Neural cell (in vitro differentiated cells): Measurements from ENCODE around the gene CD180. TPM values are rescaled to one million over a fixed set of nuclear protein-coding genes. Genes with fewer than 3 reads are reported as not detected.

ENCODE experiments used
- H2AFZ ChIP-seq: fragments of 200-600, 300-800 bp; sonication (generic), shearing (Covaris generic); 2 replicates; pipeline ENCODE4 v1.6.0; 2014; ENCODE audit warnings: low read depth, mild to moderate bottlenecking, antibody characterized with exemption, low read length, moderate library complexity
- H3F3A ChIP-seq: fragments of 200-600 bp; shearing (Covaris generic); 2 replicates; pipeline ENCODE4 v1.6.1; 2016; ENCODE audit warnings: mild to moderate bottlenecking, moderate library complexity, mixed read lengths, antibody characterized with exemption, low read length; ENCODE audit not compliant: insufficient read depth, poor library complexity, severe bottlenecking
- H3K27ac ChIP-seq: fragments of 200-600, 300-800 bp; sonication (generic), shearing (Covaris generic); 2 replicates; pipeline ENCODE4 v1.5.1; 2014; ENCODE audit warnings: mild to moderate bottlenecking, low read length, moderate library complexity
- H3K27me3 ChIP-seq: fragments of 300-800, 200-600 bp; sonication (generic), shearing (Covaris generic); 2 replicates; pipeline ENCODE4 v1.6.0; 2014; ENCODE audit warnings: mild to moderate bottlenecking, low read depth, low read length, moderate library complexity; ENCODE audit not compliant: insufficient read depth
- H3K36me3 ChIP-seq: fragments of 300-800, 200-600 bp; sonication (generic), shearing (Covaris generic); 2 replicates; pipeline ENCODE4 v1.5.1; 2014; ENCODE audit warnings: mild to moderate bottlenecking, antibody characterized with exemption, low read length, moderate library complexity; ENCODE audit not compliant: insufficient read depth
- H3K4me2 ChIP-seq: fragments of 300-800, 200-600 bp; sonication (generic), shearing (Covaris generic); 2 replicates; pipeline ENCODE4 v1.6.0; 2014; ENCODE audit warnings: mild to moderate bottlenecking, low read length
- H3K4me3 ChIP-seq: fragments of 300-800, 200-600 bp; sonication (generic), shearing (Covaris generic); 2 replicates; pipeline ENCODE4 v1.5.1; 2014; ENCODE audit warnings: mild to moderate bottlenecking, low read length, moderate library complexity
- H3K79me2 ChIP-seq: fragments of 200-600 bp; shearing (Covaris generic); replicated peaks from 2 replicates; pipeline ENCODE4 v1.6.0; 2014; ENCODE audit warnings: mild to moderate bottlenecking, low read length, moderate library complexity; ENCODE audit not compliant: insufficient read depth
- H3K9ac ChIP-seq: fragments of 300-800, 200-600 bp; sonication (generic), shearing (Covaris generic); 2 replicates; pipeline ENCODE4 v1.6.1; 2016; ENCODE audit warnings: mild to moderate bottlenecking, low read length, mixed read lengths
- H3K9me2 ChIP-seq: fragments of 200-600 bp; shearing (Covaris generic); 2 replicates; pipeline ENCODE4 v1.6.1; 2016; ENCODE audit warnings: mild to moderate bottlenecking, low read length, mixed read lengths; ENCODE audit not compliant: insufficient read depth
- H3K9me3 ChIP-seq: fragments of 200-600, 300-800 bp; sonication (generic), shearing (Covaris generic); 2 replicates; pipeline ENCODE4 v1.6.1; 2016; ENCODE audit warnings: mild to moderate bottlenecking, mixed run types, low read length, moderate library complexity, mixed read lengths
- H4K20me1 ChIP-seq: fragments of 200-600 bp; shearing (Covaris generic); 2 replicates; pipeline ENCODE4 v1.6.1; 2016; ENCODE audit warnings: mild to moderate bottlenecking, mixed run types; ENCODE audit not compliant: insufficient read depth
- CTCF ChIP-seq: fragments of 450-650 bp; IDR thresholded peaks from 2 replicates; pipeline ENCODE4 v1.5.1; 2014; ENCODE audit warnings: antibody characterized with exemption, mild to moderate bottlenecking, moderate library complexity; ENCODE audit not compliant: poor library complexity, severe bottlenecking
- EP300 ChIP-seq: fragments of 450-650 bp; conservative IDR thresholded peaks from 2 replicates; pipeline ENCODE4 v1.6.1; 2014; ENCODE audit warnings: antibody characterized with exemption, mild to moderate bottlenecking, moderate library complexity; ENCODE audit not compliant: poor library complexity, severe bottlenecking
- EZH2 ChIP-seq: fragments of 200-600, 300-800 bp; shearing (Covaris generic), sonication (generic); IDR thresholded peaks from 2 replicates; pipeline ENCODE4 v1.6.1; 2014; ENCODE audit warnings: antibody characterized with exemption, low read length, borderline replicate concordance, mild to moderate bottlenecking; ENCODE audit not compliant: insufficient read depth, poor library complexity, severe bottlenecking
- MXI1 ChIP-seq: fragments of 450-650 bp; conservative IDR thresholded peaks from 2 replicates; pipeline ENCODE4 v1.6.1; 2014; ENCODE audit warnings: antibody characterized with exemption, mild to moderate bottlenecking; ENCODE audit not compliant: poor library complexity, severe bottlenecking
- POLR2AphosphoS5 ChIP-seq: IDR thresholded peaks from 2 replicates; pipeline ENCODE4 v1.6.1; 2012
- RAD21 ChIP-seq: fragments of 450-650 bp; conservative IDR thresholded peaks from 2 replicates; pipeline ENCODE4 v1.6.1; 2014; ENCODE audit warnings: antibody characterized with exemption, mild to moderate bottlenecking, moderate library complexity
- REST ChIP-seq: IDR thresholded peaks from 2 replicates; pipeline ENCODE4 v1.6.1; 2012; ENCODE audit warnings: borderline replicate concordance
- SMC3 ChIP-seq: fragments of 450-650 bp; conservative IDR thresholded peaks from 2 replicates; pipeline ENCODE4 v1.6.1; 2014; ENCODE audit warnings: antibody characterized with exemption, mild to moderate bottlenecking, moderate library complexity; ENCODE audit not compliant: poor library complexity
- TAF1 ChIP-seq: IDR thresholded peaks from 2 replicates; pipeline ENCODE4 v1.6.1; 2012; ENCODE audit warnings: low read depth
- polyA plus RNA-seq: library from polyadenylated mRNA; depleted of rRNA; stranded (reverse); fragments of >200 nt; gene quantifications from 2 replicates; pipeline ENCODE4 v1.2.3, GENCODE V29; 2014

The CD180 gene
- polyA plus RNA-seq, 1 donor from 2014 or later = not detected

DNA sequence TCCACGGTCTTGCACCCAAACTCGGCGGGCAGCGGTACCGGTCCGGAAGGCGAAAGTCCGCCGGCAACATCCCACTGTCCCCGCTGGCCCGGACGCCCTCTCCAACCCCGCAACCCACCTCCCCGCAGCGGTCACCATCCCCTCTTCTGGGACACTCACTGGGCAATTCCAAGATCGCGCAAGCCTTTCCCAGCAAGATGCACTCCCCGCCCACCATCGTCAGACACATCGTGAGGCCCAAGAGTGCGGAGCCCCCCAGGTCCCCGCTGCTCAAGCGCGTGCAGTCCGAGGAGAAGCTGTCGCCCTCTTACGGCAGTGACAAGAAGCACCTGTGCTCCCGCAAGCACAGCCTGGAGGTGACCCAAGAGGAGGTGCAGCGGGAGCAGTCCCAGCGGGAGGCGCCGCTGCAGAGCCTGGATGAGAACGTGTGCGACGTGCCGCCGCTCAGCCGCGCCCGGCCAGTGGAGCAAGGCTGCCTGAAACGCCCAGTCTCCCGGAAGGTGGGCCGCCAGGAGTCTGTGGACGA is 33.3 kb downstream of the CD180 start:
- Histone ChIP-seq H3K79me2 (no peaks in the 10 kb centered on the region), H4K20me1 (no peaks in the 10 kb centered on the region), H3K36me3 (no peaks in the 10 kb centered on the region), H3K27me3 (no peaks in the 10 kb centered on the region), H3K4me3 (no peak overlapping the region), H3F3A (no peaks in the 10 kb centered on the region), H3K9me3 (no peaks in the 10 kb centered on the region), H3K27ac (no peak overlapping the region), H2AFZ (no peak overlapping the region), H3K9me2 (no peaks in the 10 kb centered on the region), H3K4me2 (no peak overlapping the region), H3K9ac (no peak overlapping the region)
- TF ChIP-seq RAD21 (no peak), MXI1 (no peak), POLR2AphosphoS5 (no peak), EZH2 (no peak), EP300 (no peak), TAF1 (no peak), CTCF (no peak), SMC3 (no peak), REST (no peak)

GRCh38 chr5:67161767-67162166 is 34.8 kb downstream of the CD180 start:
- Histone ChIP-seq H3F3A (no peaks in the 10 kb centered on the region), H4K20me1 (no peaks in the 10 kb centered on the region), H3K9me2 (no peaks in the 10 kb centered on the region), H3K27ac (no peak overlapping the region), H3K9ac (no peak overlapping the region), H3K4me3 (no peak overlapping the region), H3K9me3 (no peaks in the 10 kb centered on the region), H3K79me2 (no peaks in the 10 kb centered on the region), H3K36me3 (no peaks in the 10 kb centered on the region), H3K27me3 (no peaks in the 10 kb centered on the region), H2AFZ (no peak overlapping the region), H3K4me2 (no peak overlapping the region)
- TF ChIP-seq REST = no peak
- TF ChIP-seq TAF1 = no peak
- no peak for TF ChIP-seq RAD21
- TF ChIP-seq MXI1 = no peak
- no peak for TF ChIP-seq SMC3
- no peak for TF ChIP-seq POLR2AphosphoS5
- TF ChIP-seq EP300 = no peak
- TF ChIP-seq EZH2 = no peak
- no peak for TF ChIP-seq CTCF
